HG03469 (cell line): ENCODE measurements around the gene KCNK6.

Experiments used
- ATAC-seq: cut with Tn5 transposase; IDR thresholded peaks from one replicate; pipeline ENCODE4 v1.9.1; 2021; ENCODE audit warnings: mild to moderate bottlenecking, moderate library complexity, moderate number of reproducible peaks; ENCODE audit not compliant: unreplicated experiment

The KCNK6 gene

GRCh38 chr19:38294090-38294489 is 25.6 kb upstream of the KCNK6 start:
- no peak for ATAC-seq

- ATAC-seq: no peak
Observed at GRCh38 chr19:38298821-38299680, 20.6 kb upstream of the KCNK6 start.

GRCh38 chr19:38303517-38304351 is 15.9 kb upstream of the KCNK6 start, which contains the start of gene C19orf33:
TSS of gene C19orf33 (plus strand) at chr19:38304251. CDS start at chr19:38304262, 11 bp downstream.
- no peak for ATAC-seq

- no peak for ATAC-seq
Observed at GRCh38 chr19:38304352-38304865, 15.2 kb upstream of the KCNK6 start.

GRCh38 chr19:38304866-38305429 is 14.7 kb upstream of the KCNK6 start:
- ATAC-seq: no peak

- ATAC-seq: no peak
Observed at GRCh38 chr19:38306236-38306635, 13.4 kb upstream of the KCNK6 start.

- no peak for ATAC-seq
Observed at GRCh38 chr19:38307076-38307475, 12.6 kb upstream of the KCNK6 start.

- no peak for ATAC-seq
Observed at GRCh38 chr19:38307597-38307996, 12.0 kb upstream of the KCNK6 start.

- no peak for ATAC-seq
Observed at GRCh38 chr19:38308006-38308766, 11.5 kb upstream of the KCNK6 start.

GRCh38 chr19:38308926-38309614 is 10.6 kb upstream of the KCNK6 start:
- no peak for ATAC-seq

GRCh38 chr19:38309615-38310278 is 9.9 kb upstream of the KCNK6 start:
- no peak for ATAC-seq

- ATAC-seq: no peak
Observed at GRCh38 chr19:38310279-38310670, 9.4 kb upstream of the KCNK6 start.

- no peak for ATAC-seq
Observed at GRCh38 chr19:38310986-38311385, 8.7 kb upstream of the KCNK6 start.

GRCh38 chr19:38315657-38316476 is 3.8 kb upstream of the KCNK6 start, which contains the start of gene YIF1B:
TSS of gene YIF1B (minus strand) at chr19:38315947. CDS start at chr19:38315917, 30 bp downstream.
- ATAC-seq: peak; percentile 60

- ATAC-seq: no peak
Observed at GRCh38 chr19:38316477-38317067, 3.1 kb upstream of the KCNK6 start.

GRCh38 chr19:38317104-38317612 is 2.5 kb upstream of the KCNK6 start:
- ATAC-seq: no peak

- ATAC-seq: no peak
Observed at GRCh38 chr19:38318660-38319059, 985 bp upstream of the KCNK6 start.

GRCh38 chr19:38320969-38321339 is 1.3 kb downstream of the KCNK6 start:
- ATAC-seq: no peak
